ENCODE results near the gene DPEP3.

DPEP3 gene

GRCh38 chr16:67928561-67929364 is 51.5 kb downstream of the DPEP3 start:
- DNase-seq, result peak; percentile 78

GRCh38 chr16:67928147-67928546 is 52.2 kb downstream of the DPEP3 start:
- DNase-seq, result no peak

GRCh38 chr16:67927131-67927941 is 53.0 kb downstream of the DPEP3 start:
- no peak for DNase-seq

GRCh38 chr16:67926181-67926750 is 54.0 kb downstream of the DPEP3 start:
- DNase-seq, result no peak

Measured in activated T-cell treated with anti-CD3 and anti-CD28 coated beads, Interleukin-2, amount 50 U/mL, for 1 hour (primary cell).